Nephron (organoid): Measurements from ENCODE around the gene EIF4E3.
A peak's percentile ranks its signal among the peaks of the same experiment; 100 is the strongest.

Experiments used
- H3K27ac Mint-ChIP-seq, 3 experiments: 2 replicates each; pipeline ENCODE4 v1.8.0; 2020; ENCODE audit warnings: mixed read lengths in 3 of 3, mild to moderate bottlenecking in 2 of 3, moderate library complexity in 1 of 3
- H3K27me3 Mint-ChIP-seq: 2 replicates; pipeline ENCODE4 v1.8.0; 2021; ENCODE audit warnings: low read depth, mild to moderate bottlenecking, moderate library complexity, mixed read lengths
- H3K36me3 Mint-ChIP-seq: 2 replicates; pipeline ENCODE4 v1.8.0; 2020; ENCODE audit warnings: low read depth, mixed read lengths
- H3K4me1 Mint-ChIP-seq: 2 replicates; pipeline ENCODE4 v1.8.0; 2020; ENCODE audit warnings: mixed read lengths
- H3K4me3 Mint-ChIP-seq, 3 experiments: 2 replicates each; pipeline ENCODE4 v1.8.0; 2020; ENCODE audit warnings: mild to moderate bottlenecking in 3 of 3, mixed read lengths in 3 of 3, moderate library complexity in 2 of 3
- H3K9me3 Mint-ChIP-seq: 2 replicates; pipeline ENCODE4 v1.8.0; 2020; ENCODE audit warnings: mixed read lengths
- CTCF ChIP-seq, 3 experiments: fragments of 200-600 bp; sonication (generic); IDR thresholded peaks; one replicate each; pipeline ENCODE4 v1.5.0; 2021; ENCODE audit warnings: antibody characterized with exemption in 3 of 3; ENCODE audit not compliant: unreplicated experiment in 3 of 3

Gene EIF4E3

GRCh38 chr3:71758091-71758490, 32.9 kb upstream of the EIF4E3 start:
- H3K4me3 Mint-ChIP-seq, result no peak overlapping the region
- peaks cover 3% of the 10 kb centered on the region for H3K9me3 Mint-ChIP-seq
- H3K27me3 Mint-ChIP-seq, result peaks cover 72% of the 10 kb centered on the region
- no peak for TF ChIP-seq CTCF (IDR thresholded peaks at IDR 0.05; ENCODE audit: unreplicated experiment in 3 of 3)
- H3K4me1 Mint-ChIP-seq, result peaks cover 9% of the 10 kb centered on the region
- H3K27ac Mint-ChIP-seq, result no peak overlapping the region
- peaks cover 4% of the 10 kb centered on the region for H3K36me3 Mint-ChIP-seq

GRCh38 chr3:71754610-71755253, 29.5 kb upstream of the EIF4E3 start:
- H3K36me3 Mint-ChIP-seq, result peaks cover 4% of the 10 kb centered on the region

GRCh38 chr3:71753701-71754609, 28.8 kb upstream of the EIF4E3 start, which contains the start of gene GPR27:
Gene GPR27, plus strand, starts transcription at chr3:71753855. Its CDS starts 195 bp downstream, at chr3:71754050.
- peak within 1 kb of the TSS in 2 of 3 experiments; percentile 38 to 78 for H3K27ac Mint-ChIP-seq
- H3K4me1 Mint-ChIP-seq, result peaks cover 9% of the 10 kb centered on the region
- peak within 1 kb of the TSS; percentile 77 to 87 (median 84) for H3K4me3 Mint-ChIP-seq

More at GRCh38 chr3:71754610-71755253, 29.5 kb upstream of the EIF4E3 start:
- Mint-ChIP-seq H3K4me1 (peaks cover 9% of the 10 kb centered on the region), H3K9me3 (peaks cover 3% of the 10 kb centered on the region), H3K27ac (peak overlapping the region in 2 of 3 experiments; percentile 22 to 64), H3K4me3 (peak overlapping the region; percentile 81 to 86 (median 85)), H3K27me3 (peaks cover 75% of the 10 kb centered on the region)
- no peak for TF ChIP-seq CTCF (IDR thresholded peaks at IDR 0.05; ENCODE audit: unreplicated experiment in 3 of 3)

GRCh38 chr3:71752831-71753700, 27.9 kb upstream of the EIF4E3 start:
- H3K27ac Mint-ChIP-seq, result peak overlapping the region in 2 of 3 experiments; percentile 38 to 78
- no peak for TF ChIP-seq CTCF (IDR thresholded peaks at IDR 0.05; ENCODE audit: unreplicated experiment in 3 of 3)
- peaks cover 6% of the 10 kb centered on the region for H3K36me3 Mint-ChIP-seq
- H3K4me1 Mint-ChIP-seq, result peaks cover 9% of the 10 kb centered on the region
- peak overlapping the region; percentile 77 to 87 (median 84) for H3K4me3 Mint-ChIP-seq
- H3K27me3 Mint-ChIP-seq, result peaks cover 63% of the 10 kb centered on the region
- H3K9me3 Mint-ChIP-seq, result peaks cover 3% of the 10 kb centered on the region

More at GRCh38 chr3:71753701-71754609, 28.8 kb upstream of the EIF4E3 start, which contains the start of gene GPR27:
- peaks cover 68% of the 10 kb centered on the region for H3K27me3 Mint-ChIP-seq
- H3K9me3 Mint-ChIP-seq, result peaks cover 3% of the 10 kb centered on the region
- peaks cover 4% of the 10 kb centered on the region for H3K36me3 Mint-ChIP-seq
- TF ChIP-seq CTCF (IDR thresholded peaks at IDR 0.05; ENCODE audit: unreplicated experiment in 3 of 3), result no peak

GRCh38 chr3:71751602-71752001, 26.4 kb upstream of the EIF4E3 start:
- H3K36me3 Mint-ChIP-seq, result peaks cover 7% of the 10 kb centered on the region
- H3K4me3 Mint-ChIP-seq, result peak overlapping the region in 1 of 3 experiments; percentile 70
- H3K4me1 Mint-ChIP-seq, result peaks cover 9% of the 10 kb centered on the region
- TF ChIP-seq CTCF (IDR thresholded peaks at IDR 0.05; ENCODE audit: unreplicated experiment in 3 of 3), result no peak
- peaks cover 5% of the 10 kb centered on the region for H3K9me3 Mint-ChIP-seq
- peaks cover 50% of the 10 kb centered on the region for H3K27me3 Mint-ChIP-seq
- H3K27ac Mint-ChIP-seq, result no peak overlapping the region
